HL-60 (cell line): ENCODE measurements around the gene CD80.

ENCODE experiments used
- DNase-seq, 2 experiments: peaks; one replicate each; pipeline ENCODE4 v3.0.0-alpha.2; 2010 to 2020; ENCODE audit warnings: low read depth in 1 of 2, low spot score in 1 of 2
- H3K27ac ChIP-seq: fragments of 250-450 bp; sonication (Bioruptor Pico); replicated peaks from 2 replicates; pipeline ENCODE4 v1.5.1; 2020; ENCODE audit warnings: mild to moderate bottlenecking, moderate library complexity
- H3K27me3 ChIP-seq: fragments of 250-450 bp; sonication (Bioruptor Pico); 2 replicates; pipeline ENCODE4 v1.5.1; 2021; ENCODE audit warnings: mild to moderate bottlenecking, moderate library complexity; ENCODE audit not compliant: insufficient read depth, poor library complexity, severe bottlenecking
- H3K4me3 ChIP-seq: replicated peaks from 2 replicates; pipeline ENCODE4 v1.5.1; 2011; ENCODE audit warnings: mild to moderate bottlenecking, control low read depth, low read length; ENCODE audit not compliant: insufficient read depth
- CTCF ChIP-seq: IDR thresholded peaks from one replicate; pipeline ENCODE4 v1.5.1; 2011; ENCODE audit warnings: low read length, control low read depth, inconsistent platforms; ENCODE audit not compliant: insufficient read depth
- GABPA ChIP-seq: IDR thresholded peaks from 2 replicates; pipeline ENCODE4 v1.6.1; 2012; ENCODE audit warnings: low read depth
- POLR2AphosphoS5 ChIP-seq: IDR thresholded peaks from 2 replicates; pipeline ENCODE4 v1.6.1; 2012; ENCODE audit warnings: low read depth
- REST ChIP-seq: IDR thresholded peaks from 2 replicates; pipeline ENCODE4 v1.6.1; 2012; ENCODE audit warnings: low read depth; ENCODE audit not compliant: insufficient replicate concordance
- SPI1 ChIP-seq: IDR thresholded peaks from 2 replicates; pipeline ENCODE4 v1.6.1; 2012; ENCODE audit warnings: low read depth, mild to moderate bottlenecking, borderline replicate concordance

CD80 gene

GRCh38 chr3:119548341-119548740 lies 11.1 kb downstream of the CD80 start:
- DNase-seq = no peak
- TF ChIP-seq POLR2AphosphoS5 (no peak), SPI1 (no peak), CTCF (no peak)
- Histone ChIP-seq H3K4me3 (no peak overlapping the region), H3K27me3 (no peaks in the 10 kb centered on the region), H3K27ac (no peak overlapping the region)

GRCh38 chr3:119547227-119547626 lies 12.2 kb downstream of the CD80 start:
- DNase-seq = no peak
- no peak overlapping the region for H3K27ac ChIP-seq
- no peaks in the 10 kb centered on the region for H3K27me3 ChIP-seq
- no peak for TF ChIP-seq POLR2AphosphoS5
- no peak for TF ChIP-seq GABPA
- no peak for TF ChIP-seq CTCF
- TF ChIP-seq REST = no peak
- no peak for TF ChIP-seq SPI1
- H3K4me3 ChIP-seq = no peak overlapping the region

GRCh38 chr3:119543147-119543546 lies 16.3 kb downstream of the CD80 start:
- TF ChIP-seq POLR2AphosphoS5 = no peak
- no peak for TF ChIP-seq GABPA
- Histone ChIP-seq H3K27ac (no peak overlapping the region), H3K27me3 (no peaks in the 10 kb centered on the region), H3K4me3 (no peak overlapping the region)
- no peak for DNase-seq

GRCh38 chr3:119542168-119542767 lies 17.1 kb downstream of the CD80 start:
- no peak overlapping the region for H3K4me3 ChIP-seq
- TF ChIP-seq GABPA (no peak), CTCF (no peak), POLR2AphosphoS5 (no peak)
- no peak overlapping the region for H3K27ac ChIP-seq
- no peak for DNase-seq
- H3K27me3 ChIP-seq = no peaks in the 10 kb centered on the region

- Histone ChIP-seq H3K27ac (no peak overlapping the region), H3K4me3 (no peak overlapping the region), H3K27me3 (no peaks in the 10 kb centered on the region)
- TF ChIP-seq CTCF = no peak
- no peak for TF ChIP-seq SPI1
- no peak for TF ChIP-seq GABPA
- TF ChIP-seq REST = no peak
- no peak for TF ChIP-seq POLR2AphosphoS5
- DNase-seq = no peak
Measured at GRCh38 chr3:119541547-119541946, 17.9 kb downstream of the CD80 start.
